ENCODE data around the gene CEP170. TPM values are rescaled to one million over a fixed set of nuclear protein-coding genes. Genes with fewer than 3 reads are reported as not detected.

The CEP170 gene
- polyA plus RNA-seq, 12 donors, result 43.9 to 89.5 (median 61.2) TPM; not detected in 1

Other genes with a start within 250 kb of the CEP170 start
- 10 to 100 TPM in 11 of 12 donors, not detected in 1; 23.2 to 46.3 (median 26.8) TPM for gene SDCCAG8, start 760 bp upstream of the CEP170 start, polyA plus RNA-seq (ENCODE audit: insufficient read length in 12 of 12)